Tibial artery (tissue), 4 donors: ENCODE results near the gene UPK1A.

Experiments
- DNase-seq, 2 donors: peaks; one replicate each; pipeline ENCODE4 v3.0.0-alpha.2; 2019
- H3K27ac ChIP-seq, 2 donors: fragments of 200-600 bp; sonication (generic) in 1 of 2; 1 replicate in 1 of 2; 2 replicates in 1 of 2; pipeline ENCODE4 v1.5.1; 2018 to 2019; ENCODE audit warnings: mild to moderate bottlenecking in 1 of 2
- H3K27me3 ChIP-seq, 2 donors: fragments of 200-600 bp; sonication (generic) in 1 of 2; one replicate each; pipeline versions ENCODE4 v1.5.1 to v1.6.0; 2016 to 2019
- H3K36me3 ChIP-seq, 3 donors: fragments of 200-600 bp; sonication (generic) in 2 of 3; one replicate each; pipeline ENCODE4 v1.5.1; 2016 to 2019; ENCODE audit warnings: mild to moderate bottlenecking in 2 of 3
- H3K4me1 ChIP-seq, 4 donors: fragments of 200-600 bp; sonication (generic) in 2 of 4; 1 replicate in 3 of 4; 2 replicates in 1 of 4; pipeline ENCODE4 v1.5.1; 2016 to 2019
- H3K4me3 ChIP-seq, 2 donors: fragments of 200-600 bp; sonication (generic) in 1 of 2; 1 replicate in 1 of 2; 2 replicates in 1 of 2; pipeline ENCODE4 v1.5.1; 2018 to 2019; ENCODE audit warnings: mild to moderate bottlenecking in 2 of 2
- H3K9me3 ChIP-seq, 3 donors: fragments of 200-600 bp; sonication (generic) in 1 of 3; one replicate each; pipeline ENCODE4 v1.5.1; 2016 to 2019
- intact Hi-C: fragments of 100-400 bp; cut with DNase I; formaldehyde crosslinking; loops from one replicate; pipeline ENCODE4 v1.15.0; 2023; ENCODE audit warnings: low total_unique reads
- TF ChIP-seq, protein P1 (sequence below), 2 experiments: fragments of 200-600 bp in 1 of 2; fragments of 450-650 bp in 1 of 2; IDR thresholded peaks; one replicate each; pipeline ENCODE4 v1.5.1; 2017 to 2019; ENCODE audit warnings: antibody characterized with exemption in 2 of 2, mild to moderate bottlenecking in 1 of 2, moderate library complexity in 1 of 2

UPK1A gene

DNA sequence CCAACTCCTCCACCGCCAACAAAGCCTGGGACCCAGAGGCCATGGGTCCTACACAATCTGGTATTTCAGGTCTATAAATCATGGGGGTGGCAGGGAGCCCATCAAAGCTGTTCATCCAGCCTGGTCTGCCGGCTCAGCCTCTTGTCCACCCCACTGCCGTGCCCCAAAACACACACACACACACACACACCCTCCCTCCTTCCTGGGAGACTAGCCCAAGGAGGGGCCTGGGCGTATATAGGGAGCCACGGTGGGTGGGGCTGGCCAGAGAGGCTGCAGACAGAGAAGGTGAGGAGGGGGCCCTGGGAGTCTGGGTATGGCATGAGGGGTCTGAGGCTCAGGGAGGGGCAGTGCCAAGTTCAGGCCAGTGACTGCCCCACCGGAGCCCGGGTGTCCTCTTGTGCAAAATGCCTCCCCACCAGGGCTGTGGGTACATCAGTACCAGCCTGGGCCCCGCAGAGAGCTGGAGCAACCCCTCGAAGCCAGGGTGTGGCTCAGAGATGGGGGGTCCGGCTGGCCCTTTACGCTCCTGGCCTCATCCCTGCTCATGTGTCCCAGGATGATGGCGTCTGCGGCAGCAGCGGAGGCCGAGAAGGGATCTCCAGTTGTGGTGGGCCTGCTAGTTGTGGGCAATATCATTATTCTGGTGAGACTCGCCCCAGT lies at the start of gene UPK1A:
Gene UPK1A (plus strand): TSS at position 267 of the 663 bp plus-strand sequence. CDS start 296 bp downstream, at position 563.
- no peaks in the 10 kb centered on the region for H3K9me3 ChIP-seq

DNA sequence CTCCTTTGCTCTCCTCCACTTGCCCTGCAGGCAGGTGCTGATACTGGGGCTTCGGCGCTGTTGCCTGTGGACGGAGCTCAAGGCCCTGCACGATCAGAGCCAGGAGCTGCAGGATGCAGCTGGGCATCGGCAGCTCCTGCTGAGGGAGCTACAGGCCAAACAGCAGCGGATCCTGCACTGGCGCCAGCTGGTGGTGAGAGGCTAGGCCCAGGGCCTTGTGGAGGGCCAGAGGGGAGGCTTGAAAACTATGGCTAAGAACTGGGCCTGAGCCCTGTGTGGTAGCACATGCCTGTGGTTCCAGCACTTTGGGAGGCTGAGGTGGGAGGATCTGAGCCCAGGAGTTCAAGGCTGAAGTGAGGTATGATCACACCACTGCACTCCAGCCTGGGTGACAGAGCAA lies 47.5 kb upstream of the UPK1A start:
- peaks cover 0 to 75% (median 15%) of the 10 kb centered on the region in 3 donors for H3K36me3 ChIP-seq
- TF ChIP-seq, protein P1, sequence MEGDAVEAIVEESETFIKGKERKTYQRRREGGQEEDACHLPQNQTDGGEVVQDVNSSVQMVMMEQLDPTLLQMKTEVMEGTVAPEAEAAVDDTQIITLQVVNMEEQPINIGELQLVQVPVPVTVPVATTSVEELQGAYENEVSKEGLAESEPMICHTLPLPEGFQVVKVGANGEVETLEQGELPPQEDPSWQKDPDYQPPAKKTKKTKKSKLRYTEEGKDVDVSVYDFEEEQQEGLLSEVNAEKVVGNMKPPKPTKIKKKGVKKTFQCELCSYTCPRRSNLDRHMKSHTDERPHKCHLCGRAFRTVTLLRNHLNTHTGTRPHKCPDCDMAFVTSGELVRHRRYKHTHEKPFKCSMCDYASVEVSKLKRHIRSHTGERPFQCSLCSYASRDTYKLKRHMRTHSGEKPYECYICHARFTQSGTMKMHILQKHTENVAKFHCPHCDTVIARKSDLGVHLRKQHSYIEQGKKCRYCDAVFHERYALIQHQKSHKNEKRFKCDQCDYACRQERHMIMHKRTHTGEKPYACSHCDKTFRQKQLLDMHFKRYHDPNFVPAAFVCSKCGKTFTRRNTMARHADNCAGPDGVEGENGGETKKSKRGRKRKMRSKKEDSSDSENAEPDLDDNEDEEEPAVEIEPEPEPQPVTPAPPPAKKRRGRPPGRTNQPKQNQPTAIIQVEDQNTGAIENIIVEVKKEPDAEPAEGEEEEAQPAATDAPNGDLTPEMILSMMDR (IDR thresholded peaks at IDR 0.05): no peak
- no peaks in the 10 kb centered on the region for H3K4me1 ChIP-seq
- no peak overlapping the region for H3K4me3 ChIP-seq
- DNase-seq: no peak
- no peaks in the 10 kb centered on the region for H3K9me3 ChIP-seq
- H3K27me3 ChIP-seq: no peaks in the 10 kb centered on the region
- intact Hi-C loops: no loop called here
- H3K27ac ChIP-seq: no peak overlapping the region

More for the DNA sequence above, at the start of gene UPK1A:
- TF ChIP-seq, protein P1 (IDR thresholded peaks at IDR 0.05): no peak
- intact Hi-C loops: no loop called here
- H3K4me1 ChIP-seq: no peaks in the 10 kb centered on the region
- no peak for DNase-seq
- H3K4me3 ChIP-seq: no peak within 1 kb of the TSS
- no peaks in the 10 kb centered on the region for H3K27me3 ChIP-seq
- H3K27ac ChIP-seq: no peak within 1 kb of the TSS
- H3K36me3 ChIP-seq: peaks cover 13 to 30% (median 18%) of the 10 kb centered on the region in 3 donors

DNA sequence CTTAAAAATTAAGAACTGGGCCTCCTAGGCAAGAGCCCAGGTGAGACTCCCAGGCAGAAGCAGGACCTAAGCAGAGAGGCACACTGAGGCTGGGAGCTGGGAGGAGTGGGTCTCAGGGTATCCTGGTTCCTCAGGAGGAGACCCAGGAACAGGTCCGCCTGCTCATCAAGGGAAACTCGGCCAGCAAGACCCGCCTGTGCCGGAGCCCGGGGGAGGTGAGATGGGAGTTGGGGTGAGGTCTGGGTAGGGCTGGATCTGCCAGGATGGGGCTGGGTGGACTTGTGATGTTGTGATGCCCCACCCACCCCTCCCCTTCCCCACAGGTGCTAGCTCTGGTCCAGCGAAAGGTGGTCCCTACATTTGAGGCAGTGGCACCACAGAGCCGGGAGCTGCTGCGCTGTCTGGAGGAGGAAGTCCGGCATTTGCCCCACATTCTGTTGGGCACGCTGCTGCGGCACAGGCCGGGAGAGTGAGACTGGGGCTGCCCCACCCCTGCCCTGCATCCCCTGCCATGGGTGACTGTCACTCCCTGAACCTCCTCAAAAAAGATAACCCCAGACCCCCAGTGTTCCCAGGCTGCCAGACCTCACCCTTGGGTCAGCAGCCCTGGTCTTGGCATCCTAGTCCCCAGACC lies 46.9 kb upstream of the UPK1A start:
- no peaks in the 10 kb centered on the region for H3K4me1 ChIP-seq
- H3K4me3 ChIP-seq: no peak overlapping the region
- H3K9me3 ChIP-seq: no peaks in the 10 kb centered on the region
- H3K36me3 ChIP-seq: peaks cover 0 to 74% (median 15%) of the 10 kb centered on the region in 3 donors
- TF ChIP-seq, protein P1 (IDR thresholded peaks at IDR 0.05): no peak
- intact Hi-C loops: no loop called here
- DNase-seq: no peak
- no peak overlapping the region for H3K27ac ChIP-seq
- no peaks in the 10 kb centered on the region for H3K27me3 ChIP-seq

DNA sequence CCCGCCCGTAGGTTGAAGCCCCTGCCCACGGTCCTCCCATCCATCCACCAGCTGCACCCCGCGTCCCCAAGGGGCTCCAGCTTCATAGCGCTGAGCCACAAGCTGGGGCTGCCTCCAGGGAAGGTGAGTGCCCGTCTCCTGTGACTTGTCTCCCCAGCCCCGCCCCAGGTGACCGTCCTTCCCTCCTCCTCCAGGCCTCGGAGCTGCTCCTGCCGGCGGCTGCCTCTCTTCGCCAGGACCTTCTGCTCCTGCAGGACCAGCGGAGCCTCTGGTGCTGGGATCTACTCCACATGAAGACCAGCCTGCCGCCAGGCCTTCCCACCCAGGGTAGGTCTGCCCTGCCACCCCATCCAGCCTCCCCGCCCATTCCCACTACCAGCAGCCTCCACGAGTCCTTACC lies 46.3 kb upstream of the UPK1A start:
- intact Hi-C loops: no loop called here
- no peak for DNase-seq
- Histone ChIP-seq H3K27me3 (no peaks in the 10 kb centered on the region), H3K9me3 (no peaks in the 10 kb centered on the region), H3K4me1 (no peaks in the 10 kb centered on the region), H3K27ac (no peak overlapping the region), H3K36me3 (peaks cover 0 to 69% (median 15%) of the 10 kb centered on the region in 3 donors), H3K4me3 (no peak overlapping the region)
- TF ChIP-seq, protein P1 (IDR thresholded peaks at IDR 0.05): no peak

DNA sequence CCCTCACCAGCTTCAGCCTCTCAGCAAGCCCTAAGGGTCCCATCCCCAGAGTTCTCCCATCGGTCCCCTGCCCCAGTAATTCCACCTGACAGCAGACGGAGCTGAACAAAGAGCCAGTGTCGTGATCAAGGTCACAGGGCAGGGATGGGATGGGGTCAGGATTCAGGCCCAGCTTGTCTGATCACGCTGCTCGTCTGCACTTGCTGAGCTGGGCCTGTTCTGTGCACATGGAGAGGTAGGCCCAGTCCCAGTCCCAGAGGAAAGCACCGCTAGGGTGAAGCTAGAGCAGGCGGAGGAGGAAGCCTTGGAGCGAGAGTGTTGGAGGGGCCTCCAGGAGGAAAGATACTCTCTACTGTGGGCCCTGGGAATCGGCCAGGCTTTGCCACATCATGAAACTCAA lies 44.6 kb upstream of the UPK1A start:
- TF ChIP-seq, protein P1 (IDR thresholded peaks at IDR 0.05): no peak
- Histone ChIP-seq H3K9me3 (no peaks in the 10 kb centered on the region), H3K4me1 (no peaks in the 10 kb centered on the region), H3K36me3 (peaks cover 0 to 51% (median 15%) of the 10 kb centered on the region in 3 donors), H3K27me3 (no peaks in the 10 kb centered on the region), H3K27ac (no peak overlapping the region), H3K4me3 (no peak overlapping the region)
- intact Hi-C loops: no loop called here
- DNase-seq: no peak
